GM12878 (cell line): ENCODE measurements around the gene RAD17. TPM values are rescaled to one million over a fixed set of nuclear protein-coding genes. Genes with fewer than 3 reads are reported as not detected.

Experiments used
- ATAC-seq: fragments of 200-7000 bp; cut with Tn5 transposase; 3 replicates; pipeline ENCODE4 v1.9.1; 2020; ENCODE audit warnings: mild to moderate bottlenecking, moderate library complexity
- BruUV-seq: library from RNA; stranded (reverse); fragments of 400-500 nt; replicated peaks from 2 replicates; lab custom pipeline; 2021; lab: Mats Ljungman, UMichigan
- CTCF ChIA-PET: fragments of 300-600 bp; sonication (Branson Sonifier 250); formaldehyde crosslinking; extraction: SDS; loops from one replicate; lab custom pipeline; 2021; ENCODE audit warnings: inconsistent platforms; lab: Yijun Ruan, JAX
- POLR2A ChIA-PET: fragments of 350-600 bp; formaldehyde crosslinking; extraction: SDS; loops from one replicate; lab custom pipeline; 2021; ENCODE audit warnings: inconsistent platforms; lab: Charles Lee
- RAD21 ChIA-PET: fragments of 300-600 bp; sonication (Branson Sonifier 250); formaldehyde crosslinking; loops from one replicate; lab custom pipeline; 2023; ENCODE audit warnings: antibody characterized with exemption; ENCODE audit not compliant: unreplicated experiment; lab: Charles Lee
- SMC1A ChIA-PET: fragments of 300-600 bp; sonication (Branson Sonifier 250); formaldehyde crosslinking; loops from one replicate; lab custom pipeline; 2023; ENCODE audit not compliant: unreplicated experiment, uncharacterized antibody; lab: Charles Lee
- DNase-seq: peaks from one replicate; pipeline ENCODE4 v3.0.0-alpha.2; 2011; ENCODE audit warnings: low read depth, low spot score
- FAIRE-seq: peaks from 3 replicates; lab custom pipeline; 2011; peaks lifted over from hg19 to GRCh38; lab: Jason Lieb, UNC
- H2AFZ ChIP-seq: 2 replicates; pipeline ENCODE4 v1.6.0; 2011; ENCODE audit warnings: low read depth, low read length, control low read depth; ENCODE audit not compliant: control insufficient read depth
- H3K27ac ChIP-seq: 2 replicates; pipeline ENCODE4 v1.5.1; 2011; ENCODE audit warnings: control low read depth; ENCODE audit not compliant: control insufficient read depth, insufficient read depth
- H3K27me3 ChIP-seq, 2 experiments: replicated peaks in 1 of 2; 2 replicates each; pipeline versions ENCODE4 v1.6.0 to v1.6.1; 2011; ENCODE audit warnings: low read length in 1 of 2; ENCODE audit not compliant: control insufficient read depth in 2 of 2, insufficient read depth in 2 of 2
- H3K36me3 ChIP-seq, 2 experiments: 2 replicates each; pipeline ENCODE4 v1.5.1; 2011; ENCODE audit warnings: low read length in 1 of 2; ENCODE audit not compliant: control insufficient read depth in 2 of 2, insufficient read depth in 2 of 2
- H3K4me1 ChIP-seq: 2 replicates; pipeline ENCODE4 v1.6.1; 2011; ENCODE audit warnings: mild to moderate bottlenecking, low read length, moderate library complexity, mixed read lengths; ENCODE audit not compliant: control insufficient read depth, insufficient read depth
- H3K4me2 ChIP-seq: 2 replicates; pipeline ENCODE4 v1.6.0; 2011; ENCODE audit warnings: control low read depth; ENCODE audit not compliant: control insufficient read depth, insufficient read depth
- H3K4me3 ChIP-seq: fragments of 200-600 bp; sonication (generic); 2 replicates; pipeline ENCODE4 v1.5.1; 2016
- H3K79me2 ChIP-seq: 2 replicates; pipeline ENCODE4 v1.6.0; 2011; ENCODE audit warnings: low read length; ENCODE audit not compliant: control insufficient read depth, insufficient read depth
- H3K9ac ChIP-seq: 2 replicates; pipeline ENCODE4 v1.8.0; 2011; ENCODE audit warnings: low read length, control low read depth, mixed read lengths; ENCODE audit not compliant: control insufficient read depth, insufficient read depth
- H3K9me3 ChIP-seq: replicated peaks from 3 replicates; pipeline ENCODE4 v1.5.1; 2011; ENCODE audit warnings: mild to moderate bottlenecking, low read length; ENCODE audit not compliant: control insufficient read depth, insufficient read depth
- H4K20me1 ChIP-seq: 2 replicates; pipeline ENCODE4 v1.6.0; 2011; ENCODE audit not compliant: control insufficient read depth, insufficient read depth
- BHLHE40 ChIP-seq, 2 experiments: fragments of 450-650 bp in 1 of 2; IDR thresholded peaks; 2 replicates each; pipeline ENCODE4 v1.6.1; 2011 to 2017; ENCODE audit warnings: low read depth in 2 of 2, borderline replicate concordance in 1 of 2, improper control_type of control experiment in 1 of 2, low read length in 1 of 2, mild to moderate bottlenecking in 1 of 2
- EP300 ChIP-seq, 2 experiments: fragments of 150-350 bp in 1 of 2; IDR thresholded peaks; 2 replicates each; pipeline ENCODE4 v1.6.1; 2011 to 2012; ENCODE audit warnings: low read depth in 2 of 2, low read length in 2 of 2, borderline replicate concordance in 1 of 2, improper control_type of control experiment in 1 of 2, inconsistent platforms in 1 of 2; ENCODE audit not compliant: control insufficient read depth in 1 of 2
- HCFC1 ChIP-seq: fragments of 150-350 bp; IDR thresholded peaks from 2 replicates; pipeline ENCODE4 v1.6.1; 2014; ENCODE audit warnings: low read length
- IRF4 ChIP-seq: IDR thresholded peaks from 2 replicates; pipeline ENCODE4 v1.6.1; 2011; ENCODE audit warnings: low read depth, low read length
- KDM1A ChIP-seq: fragments of 200-600 bp; sonication (generic); IDR thresholded peaks from 2 replicates; pipeline ENCODE4 v1.6.1; 2016; ENCODE audit warnings: borderline replicate concordance
- MEF2B ChIP-seq: fragments of 450-650 bp; IDR thresholded peaks from 2 replicates; pipeline ENCODE4 v1.6.1; 2018; ENCODE audit warnings: mild to moderate bottlenecking, moderate library complexity; ENCODE audit not compliant: partially characterized antibody, poor library complexity, severe bottlenecking
- NR2F1 ChIP-seq: fragments of 450-650 bp; conservative IDR thresholded peaks from 2 replicates; pipeline ENCODE4 v1.6.1; 2017; ENCODE audit warnings: mild to moderate bottlenecking
- POLR2A ChIP-seq: IDR thresholded peaks from 2 replicates; pipeline ENCODE4 v1.6.1; 2011; ENCODE audit warnings: low read depth, mild to moderate bottlenecking, low read length
- RUNX3 ChIP-seq: IDR thresholded peaks from 2 replicates; pipeline ENCODE4 v1.6.1; 2012; ENCODE audit warnings: low read length, inconsistent platforms
- SMAD5 ChIP-seq: IDR thresholded peaks from 2 replicates; pipeline ENCODE4 v1.6.1; 2016; ENCODE audit warnings: antibody characterized with exemption, low read depth
- ZBTB4 ChIP-seq: fragments of 450-650 bp; formaldehyde crosslinking; IDR thresholded peaks from 2 replicates; pipeline ENCODE4 v1.4.0; 2022; ENCODE audit warnings: mild to moderate bottlenecking, moderate library complexity
- ZNF592 ChIP-seq: fragments of 450-650 bp; IDR thresholded peaks from 2 replicates; pipeline ENCODE4 v1.6.1; 2017; ENCODE audit warnings: mild to moderate bottlenecking, moderate library complexity
- WGBS: methylation state at CpG from one replicate; pipeline ENCODE4 v1.1.6; 2016; ENCODE audit warnings: low lambda C conversion rate; ENCODE audit not compliant: insufficient replicate concordance, insufficient coverage; ENCODE audit errors: missing lambda C conversion rate; 5-methylcytosine and 5-hydroxymethylcytosine counted together
- in situ Hi-C: fragments of 300-500 bp; cut with MboI; formaldehyde crosslinking; loops from 9 replicates; pipeline ENCODE4 v1.14.3; 2018; ENCODE audit warnings: mixed read lengths
- intact Hi-C: fragments of 100-400 bp; cut with micrococcal nuclease; formaldehyde crosslinking; loops from one replicate; pipeline ENCODE4 v1.14.2; 2022; ENCODE audit not compliant: unreplicated experiment
- polyA plus RNA-seq, 11 experiments: library from polyadenylated mRNA; depleted of rRNA in 4 of 11; unstranded in 6 of 11; stranded (reverse) in 5 of 11; fragments of >200 nt; fragmentation: Nextera tagmentation in 4 of 11; fragmentation: Illumina TruSeq in 1 of 11; extraction: Ambion mirVana in 4 of 11; extraction: Trizol in 1 of 11; gene quantifications; 1 replicate in 1 of 11; 2 replicates in 10 of 11; pipeline versions ENCODE4 v1.2.1 to v1.2.3, GENCODE V29; 2011 to 2016; ENCODE audit warnings: inconsistent platforms in 2 of 11, missing spikeins in 2 of 11, low read depth in 1 of 11
- total RNA-seq, 4 experiments: library from RNA; depleted of rRNA in 3 of 4; stranded (reverse); fragments of >200 nt in 3 of 4; fragmentation: Illumina TruSeq in 1 of 4; extraction: Trizol in 1 of 4; gene quantifications; 2 replicates each; pipeline versions ENCODE4 v1.2.1 to v1.2.3, GENCODE V29; 2013 to 2021

Gene RAD17
- total and polyA plus RNA-seq, 10 of the 15 experiments (the other 5 are each of a cell fraction or from before 2014, with no cell fraction given), result 23.9 to 55.4 (median 44.5) TPM

- no peak for ATAC-seq
- intact Hi-C loops (no loop called here), in situ Hi-C loops (no loop called here)
- DNase-seq, result no peak
- ChIA-PET RAD21 (no interaction called here), POLR2A (no interaction called here), CTCF (no interaction called here), SMC1A (no interaction called here)
- TF ChIP-seq RUNX3 (no peak), MEF2B (no peak)
- no peaks in the 10 kb centered on the region for H3K4me1 ChIP-seq
- no peak overlapping the region for H3K27ac ChIP-seq
- H4K20me1 ChIP-seq, result no peaks in the 10 kb centered on the region
- BruUV-seq, result no TSS peak
- FAIRE-seq, result no peak
- H3K4me3 ChIP-seq, result no peak overlapping the region
- no peak overlapping the region for H3K4me2 ChIP-seq
- 89% methylated on average over 8 of the region's 8 CpGs for WGBS
- H3K9me3 ChIP-seq, result no peaks in the 10 kb centered on the region
- H3K9ac ChIP-seq, result no peak overlapping the region
- H3K79me2 ChIP-seq, result no peaks in the 10 kb centered on the region
- H2AFZ ChIP-seq, result no peak overlapping the region
- no peaks in the 10 kb centered on the region for H3K27me3 ChIP-seq
- H3K36me3 ChIP-seq, result no peaks in the 10 kb centered on the region
These were observed 79.9 kb downstream of the RAD17 start for GRCh38 chr5:69449511-69449910.

GRCh38 chr5:69450116-69450515 is 80.5 kb downstream of the RAD17 start:
- ChIA-PET RAD21 (no interaction called here), CTCF (no interaction called here), SMC1A (no interaction called here), POLR2A (no interaction called here)
- Histone ChIP-seq H4K20me1 (no peaks in the 10 kb centered on the region), H3K27me3 (no peaks in the 10 kb centered on the region), H3K36me3 (no peaks in the 10 kb centered on the region), H3K4me2 (no peak overlapping the region), H3K4me1 (no peaks in the 10 kb centered on the region), H3K4me3 (no peak overlapping the region), H3K9me3 (no peaks in the 10 kb centered on the region), H3K79me2 (no peaks in the 10 kb centered on the region), H2AFZ (no peak overlapping the region), H3K27ac (no peak overlapping the region), H3K9ac (no peak overlapping the region)
- FAIRE-seq (peak; percentile 75), ATAC-seq (no peak), DNase-seq (no peak)
- BruUV-seq, result no TSS peak
- in situ Hi-C loops, result no loop called here
- intact Hi-C loops, result no loop called here
- WGBS, result 94% methylated on average over 1 of the region's 1 CpG
- TF ChIP-seq SMAD5, result no peak
- TF ChIP-seq ZBTB4 (CRISPR knock-in tag), result no peak
- no peak for TF ChIP-seq POLR2A
- no peak for TF ChIP-seq IRF4
- TF ChIP-seq BHLHE40 (IDR thresholded peaks at IDR 0.05; ENCODE audit: borderline replicate concordance in 1 of 2, low read depth in 2 of 2, low read length in 1 of 2), result no peak
- TF ChIP-seq ZNF592, result no peak
- TF ChIP-seq EP300 (IDR thresholded peaks at IDR 0.05; ENCODE audit: borderline replicate concordance in 1 of 2, control insufficient read depth in 1 of 2, low read depth in 2 of 2, low read length in 2 of 2), result no peak
- no peak for TF ChIP-seq NR2F1
- no peak for TF ChIP-seq KDM1A
- no peak for TF ChIP-seq HCFC1
